ENCODE results near the gene DDX50. TPM values are rescaled to one million over a fixed set of nuclear protein-coding genes. Genes with fewer than 3 reads are reported as not detected.

DDX50 gene
- total RNA-seq, 1 experiment from 2014 or later = 33.8 TPM

DNA sequence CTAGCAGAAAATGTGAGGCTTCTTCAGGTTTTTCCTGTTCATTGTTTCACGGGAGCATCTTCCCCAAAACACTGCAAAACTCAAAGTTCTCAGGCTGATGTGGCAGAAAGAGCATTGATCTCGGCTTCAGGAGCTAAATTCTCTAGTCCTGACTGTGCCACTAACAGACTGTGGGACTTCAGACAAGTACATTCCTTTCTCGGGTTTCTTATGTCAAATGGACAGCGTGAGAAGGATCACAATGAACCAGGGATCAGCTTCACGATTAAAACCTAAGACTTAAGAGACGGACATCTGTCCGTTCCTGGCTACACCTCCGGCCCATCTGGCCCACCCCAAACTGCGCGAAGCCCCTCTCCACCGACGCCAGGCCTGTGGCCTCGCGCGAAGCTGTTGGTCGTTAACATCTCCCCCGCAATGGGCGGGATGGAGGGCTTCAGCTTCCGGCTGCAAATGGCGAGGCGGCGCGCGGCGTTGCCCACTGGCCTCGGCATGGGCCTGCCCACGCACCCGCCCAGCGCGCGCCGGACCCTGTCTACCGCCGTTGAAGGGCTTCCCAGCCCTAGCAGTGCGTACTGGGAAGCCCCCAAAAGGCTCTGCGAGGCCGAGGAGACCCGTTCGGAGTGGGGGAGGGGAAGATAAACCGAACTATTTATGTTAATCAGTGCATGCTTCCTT, 549 bp upstream of the DDX50 start:
- H3K9me2 ChIP-seq (ENCODE audit: insufficient read depth) = no peaks in the 10 kb centered on the region
- POLR2A ChIA-PET (ENCODE audit: unreplicated experiment) = interaction anchor here (0.5 to 0.6 kb wide), 3 partner anchors 360 to 686 kb away, joined by 3 to 6 read pairs (median 4); no protein-coding TSS in a partner anchor
- peaks cover 42% of the 10 kb centered on the region for H3K79me2 ChIP-seq (ENCODE audit: low read depth)
- peak overlapping the region; percentile 80 for H3K27ac ChIP-seq
- no peaks in the 10 kb centered on the region for H3K27me3 ChIP-seq (ENCODE audit: insufficient read depth, low read depth)
- peak overlapping the region; percentile 93 for H2AFZ ChIP-seq
- no peaks in the 10 kb centered on the region for H3F3A ChIP-seq (ENCODE audit: insufficient read depth, low read depth)
- CTCF ChIA-PET = interaction anchor here (0.6 kb wide), 1 partner anchor 73 kb away, joined by 7 read pairs; the partner anchor contains the start of gene STOX1
- H4K20me1 ChIP-seq (ENCODE audit: insufficient read depth) = no peaks in the 10 kb centered on the region
- intact Hi-C loops (cut with micrococcal nuclease; ENCODE audit: unreplicated experiment) = loop anchor here (2.0 to 10.0 kb wide), 2 partner anchors 496 to 568 kb away; partner anchors contain the start of genes HNRNPH3, PBLD and RUFY2
- peak overlapping the region; percentile 80 for H3K4me2 ChIP-seq
- no peaks in the 10 kb centered on the region; the same call in 1 of the 2 replicates for H3K36me3 ChIP-seq (ENCODE audit: low read depth)
- TSS peak; percentile 96 for BruUV-seq (replicated peaks)
- H3K4me1 ChIP-seq (replicated peaks; ENCODE audit: insufficient read depth) = peaks cover 18% of the 10 kb centered on the region
- H3K4me3 ChIP-seq = peak overlapping the region; percentile 75
- peak in 1 of 2 experiments; percentile 68 for DNase-seq
- no peaks in the 10 kb centered on the region for H3K9me3 ChIP-seq (ENCODE audit: insufficient read depth, low read depth)
- no peak for TF ChIP-seq EZH2 (IDR thresholded peaks at IDR 0.05; ENCODE audit: low read depth)
- TF ChIP-seq, protein P1, sequence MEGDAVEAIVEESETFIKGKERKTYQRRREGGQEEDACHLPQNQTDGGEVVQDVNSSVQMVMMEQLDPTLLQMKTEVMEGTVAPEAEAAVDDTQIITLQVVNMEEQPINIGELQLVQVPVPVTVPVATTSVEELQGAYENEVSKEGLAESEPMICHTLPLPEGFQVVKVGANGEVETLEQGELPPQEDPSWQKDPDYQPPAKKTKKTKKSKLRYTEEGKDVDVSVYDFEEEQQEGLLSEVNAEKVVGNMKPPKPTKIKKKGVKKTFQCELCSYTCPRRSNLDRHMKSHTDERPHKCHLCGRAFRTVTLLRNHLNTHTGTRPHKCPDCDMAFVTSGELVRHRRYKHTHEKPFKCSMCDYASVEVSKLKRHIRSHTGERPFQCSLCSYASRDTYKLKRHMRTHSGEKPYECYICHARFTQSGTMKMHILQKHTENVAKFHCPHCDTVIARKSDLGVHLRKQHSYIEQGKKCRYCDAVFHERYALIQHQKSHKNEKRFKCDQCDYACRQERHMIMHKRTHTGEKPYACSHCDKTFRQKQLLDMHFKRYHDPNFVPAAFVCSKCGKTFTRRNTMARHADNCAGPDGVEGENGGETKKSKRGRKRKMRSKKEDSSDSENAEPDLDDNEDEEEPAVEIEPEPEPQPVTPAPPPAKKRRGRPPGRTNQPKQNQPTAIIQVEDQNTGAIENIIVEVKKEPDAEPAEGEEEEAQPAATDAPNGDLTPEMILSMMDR (conservative IDR thresholded peaks at IDR 0.05) = no peak

DNA sequence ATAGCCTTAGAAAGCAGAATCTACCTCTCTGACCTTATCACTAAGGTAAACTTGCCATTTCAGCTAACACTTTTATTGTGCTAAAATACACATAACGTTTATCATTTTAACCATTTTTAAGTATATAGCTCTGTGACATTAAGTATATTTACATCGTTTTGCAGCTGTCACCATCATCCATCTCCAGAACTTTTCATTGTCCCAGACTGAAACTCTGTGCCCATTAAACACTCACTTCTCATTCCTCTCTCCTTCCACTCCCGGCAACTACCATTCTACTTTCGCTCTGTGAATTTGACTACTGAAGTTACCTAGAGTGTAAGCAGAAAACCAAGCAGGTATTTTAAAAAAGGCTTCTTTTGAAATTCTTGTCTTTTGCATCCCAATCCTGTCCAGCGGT, 1.3 kb downstream of the DDX50 start:
- ChIA-PET POLR2A (ENCODE audit: unreplicated experiment) (no interaction called here), CTCF (no interaction called here)
- Histone ChIP-seq H3K4me2 (peak overlapping the region; percentile 90), H3K36me3 (ENCODE audit: low read depth) (peaks cover 8% of the 10 kb centered on the region; the same call in 1 of the 2 replicates), H3K27me3 (ENCODE audit: insufficient read depth, low read depth) (no peaks in the 10 kb centered on the region), H3K9me3 (ENCODE audit: insufficient read depth, low read depth) (no peaks in the 10 kb centered on the region), H2AFZ (no peak overlapping the region), H3K9me2 (ENCODE audit: insufficient read depth) (no peaks in the 10 kb centered on the region), H4K20me1 (ENCODE audit: insufficient read depth) (no peaks in the 10 kb centered on the region), H3K27ac (no peak overlapping the region), H3K79me2 (ENCODE audit: low read depth) (peaks cover 53% of the 10 kb centered on the region), H3F3A (ENCODE audit: insufficient read depth, low read depth) (no peaks in the 10 kb centered on the region), H3K4me3 (peak overlapping the region; percentile 75), H3K4me1 (replicated peaks; ENCODE audit: insufficient read depth) (peaks cover 18% of the 10 kb centered on the region)
- no TSS peak for BruUV-seq (replicated peaks)
- no peak for DNase-seq
- intact Hi-C loops (cut with micrococcal nuclease; ENCODE audit: unreplicated experiment) = loop anchor here (1.0 to 10.0 kb wide), 2 partner anchors 54 to 498 kb away; partner anchors contain the start of genes DDX21 and RUFY2
- TF ChIP-seq EZH2 (IDR thresholded peaks at IDR 0.05; ENCODE audit: low read depth) = no peak
- TF ChIP-seq, protein P1 (conservative IDR thresholded peaks at IDR 0.05) = no peak

DNA sequence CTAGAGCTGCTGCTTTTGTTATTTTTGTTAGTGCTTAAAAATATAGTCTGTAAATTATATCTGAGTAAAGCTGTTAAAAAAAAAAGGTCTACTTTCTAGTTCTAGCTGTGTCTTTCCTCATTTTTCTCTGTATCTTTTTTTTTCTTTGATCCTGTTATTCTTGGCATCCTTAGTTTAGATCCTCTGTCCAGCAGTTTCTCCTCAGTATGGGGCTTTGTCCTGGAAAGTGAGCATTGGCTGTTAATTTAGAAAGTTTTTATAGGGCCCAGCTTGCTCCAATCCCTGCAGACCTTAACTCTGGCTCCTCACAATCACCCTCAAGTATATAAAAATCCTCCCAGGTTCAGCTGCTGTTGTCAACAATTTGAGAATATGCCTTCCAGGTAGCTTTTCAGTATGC, 23.5 kb downstream of the DDX50 start:
- POLR2A ChIA-PET (ENCODE audit: unreplicated experiment) = no interaction called here
- Histone ChIP-seq H3K27ac (no peak overlapping the region), H3K9me2 (ENCODE audit: insufficient read depth) (no peaks in the 10 kb centered on the region), H3K4me1 (replicated peaks; ENCODE audit: insufficient read depth) (no peaks in the 10 kb centered on the region), H3K4me2 (no peak overlapping the region), H3K36me3 (ENCODE audit: low read depth) (peaks cover 14% of the 10 kb centered on the region; the same call in 1 of the 2 replicates), H3F3A (ENCODE audit: insufficient read depth, low read depth) (no peaks in the 10 kb centered on the region), H4K20me1 (ENCODE audit: insufficient read depth) (no peaks in the 10 kb centered on the region; the same call in 1 of the 2 replicates), H3K4me3 (no peak overlapping the region), H3K9me3 (ENCODE audit: insufficient read depth, low read depth) (no peaks in the 10 kb centered on the region), H3K79me2 (ENCODE audit: low read depth) (no peaks in the 10 kb centered on the region), H3K27me3 (ENCODE audit: insufficient read depth, low read depth) (no peaks in the 10 kb centered on the region), H2AFZ (no peak overlapping the region)
- CTCF ChIA-PET = no interaction called here
- intact Hi-C loops (cut with micrococcal nuclease; ENCODE audit: unreplicated experiment) = no loop called here
- TF ChIP-seq, protein P1 (conservative IDR thresholded peaks at IDR 0.05) = no peak
- no peak for TF ChIP-seq EZH2 (IDR thresholded peaks at IDR 0.05; ENCODE audit: low read depth)
- no peak for DNase-seq
- no TSS peak for BruUV-seq (replicated peaks)
